ENCODE results near the gene PCNX1. TPM values are rescaled to one million over a fixed set of nuclear protein-coding genes. Genes with fewer than 3 reads are reported as not detected.

The PCNX1 gene
- total and polyA plus RNA-seq, 9 of the 15 experiments (the other 6 are each of a cell fraction or from before 2014, with no cell fraction given) = 0.30 to 4.5 (median 2.3) TPM

- no peak for TF ChIP-seq RBBP5 (IDR thresholded peaks at IDR 0.05; ENCODE audit: borderline replicate concordance, insufficient read depth, low read length, poor library complexity, severe bottlenecking)
- peak; percentile 42 to 58 (median 44); a peak in 4 of 6 replicates for TF ChIP-seq CTCF (IDR thresholded peaks at IDR 0.05 in 2 of 3, conservative IDR thresholded peaks at IDR 0.05 in 1 of 3; ENCODE audit: insufficient read depth in 2 of 3, low read depth in 1 of 3, low read length in 3 of 3)
- peak; percentile 27; the same call in 1 of the 2 replicates for TF ChIP-seq MAFF (IDR thresholded peaks at IDR 0.05; ENCODE audit: low read length)
Measured at GRCh38 chr14:70955543-70956480, 48.6 kb downstream of the PCNX1 start (continued).

- no peak for DNase-seq (ENCODE audit: extremely low read depth in 1 of 4, low spot score in 3 of 4)
- H3K4me2 ChIP-seq (ENCODE audit: insufficient read depth, low read length) = no peak overlapping the region
- intact Hi-C loops (cut with micrococcal nuclease) (loop anchor here (1.0 to 5.0 kb wide), 2 partner anchors 49 to 139 kb away; partner anchors contain the start of gene PCNX1), in situ Hi-C loops (cut with MboI) (no loop called here)
- no peak for ATAC-seq
- no peaks in the 10 kb centered on the region for H3K9me1 ChIP-seq (ENCODE audit: control insufficient read depth, insufficient read depth, low read length)
- H3K4me3 ChIP-seq = no peak overlapping the region
- H3K79me2 ChIP-seq (ENCODE audit: control insufficient read depth, insufficient read depth, low read length) = no peaks in the 10 kb centered on the region
- FAIRE-seq = no peak
- H3K9ac ChIP-seq (ENCODE audit: insufficient read depth in 1 of 2, low read depth in 2 of 2, low read length in 2 of 2) = no peak overlapping the region
- H4K20me1 ChIP-seq (replicated peaks; ENCODE audit: control insufficient read depth, insufficient read depth, low read length) = no peaks in the 10 kb centered on the region
- H3K27ac ChIP-seq (ENCODE audit: extremely low read depth, low read depth, low read length) = no peak overlapping the region
- CTCF ChIA-PET (ENCODE audit: low intra/inter-chr PET ratio) = interaction anchor here (1.0 kb wide), 1 partner anchor 139 kb away, joined by 3 read pairs; no protein-coding TSS in a partner anchor
- 16% methylated on average over 3 of the region's 3 CpGs for WGBS (ENCODE audit: insufficient coverage, low coverage, missing lambda C conversion rate)
- H3K27me3 ChIP-seq (ENCODE audit: control insufficient read depth in 2 of 2, insufficient read depth in 2 of 2, low read length in 2 of 2) = no peaks in the 10 kb centered on the region
- H2AFZ ChIP-seq (ENCODE audit: low read depth, low read length) = no peak overlapping the region
- no peaks in the 10 kb centered on the region for H3K9me3 ChIP-seq (replicated peaks; ENCODE audit: control insufficient read depth, insufficient read depth, low read depth, low read length)
- POLR2A ChIA-PET = no interaction called here
- no TSS peak for BruUV-seq (replicated peaks)
- no peaks in the 10 kb centered on the region for H3K36me3 ChIP-seq (ENCODE audit: control insufficient read depth, insufficient read depth, low read length)
- no peaks in the 10 kb centered on the region for H3K4me1 ChIP-seq (replicated peaks in 1 of 2; ENCODE audit: control insufficient read depth in 2 of 2, insufficient read depth in 2 of 2, low read length in 2 of 2)
- no peak for TF ChIP-seq NFRKB (IDR thresholded peaks at IDR 0.05; ENCODE audit: low read depth)
- TF ChIP-seq MAFF (IDR thresholded peaks at IDR 0.05; ENCODE audit: low read length) = no peak
- no peak for TF ChIP-seq SMC3 (conservative IDR thresholded peaks at IDR 0.05; ENCODE audit: insufficient read depth, low read depth, low read length)
- TF ChIP-seq CBFB (CRISPR knock-in tag; IDR thresholded peaks at IDR 0.05) = no peak
- no peak for TF ChIP-seq ZNF280A (IDR thresholded peaks at IDR 0.05; ENCODE audit: low read depth, partially characterized antibody)
- no peak for TF ChIP-seq FOXK2 (conservative IDR thresholded peaks at IDR 0.05 in 1 of 2, IDR thresholded peaks at IDR 0.05 in 1 of 2; ENCODE audit: low read depth in 2 of 2)
- no peak for TF ChIP-seq SRSF9 (IDR thresholded peaks at IDR 0.05; ENCODE audit: borderline replicate concordance, low read depth, low read length)
- TF ChIP-seq DDX20 (tag; IDR thresholded peaks at IDR 0.05; ENCODE audit: low read depth) = no peak
- TF ChIP-seq ZKSCAN1 (IDR thresholded peaks at IDR 0.05; ENCODE audit: low read depth, low read length) = no peak
- no peak for TF ChIP-seq NFATC3 (IDR thresholded peaks at IDR 0.05)
- no peak for TF ChIP-seq PML (IDR thresholded peaks at IDR 0.05; ENCODE audit: low read length)
- no peak for TF ChIP-seq PATZ1 (CRISPR knock-in tag; IDR thresholded peaks at IDR 0.05; ENCODE audit: borderline replicate concordance)
Measured at GRCh38 chr14:70956511-70956910, 49.3 kb downstream of the PCNX1 start.
